Effector memory CD4-positive, alpha-beta T cell (primary cell): ENCODE measurements around the gene FXYD6.

Experiments
- DNase-seq, 3 donors: peaks; one replicate each; pipeline ENCODE4 v3.0.0-alpha.2; 2020
- H3K27ac ChIP-seq: 2 replicates; pipeline ENCODE4 v1.7.0; 2013; ENCODE audit warnings: mild to moderate bottlenecking, low read length, moderate library complexity; ENCODE audit not compliant: insufficient read depth, poor library complexity, severe bottlenecking
- H3K27me3 ChIP-seq: replicated peaks from 2 replicates; pipeline ENCODE4 v1.7.0; 2013; ENCODE audit warnings: mild to moderate bottlenecking, low read length; ENCODE audit not compliant: insufficient read depth, control insufficient read depth, poor library complexity, severe bottlenecking
- H3K36me3 ChIP-seq: 2 replicates; pipeline ENCODE4 v1.7.0; 2013; ENCODE audit warnings: mild to moderate bottlenecking, low read length, moderate library complexity; ENCODE audit not compliant: control insufficient read depth, insufficient read depth
- H3K4me1 ChIP-seq: 2 replicates; pipeline ENCODE4 v1.7.0; 2013; ENCODE audit warnings: low read length, mild to moderate bottlenecking; ENCODE audit not compliant: control insufficient read depth, insufficient read depth, poor library complexity, severe bottlenecking
- H3K4me3 ChIP-seq: 2 replicates; pipeline ENCODE4 v1.7.0; 2013; ENCODE audit warnings: low read length, low read depth, mild to moderate bottlenecking; ENCODE audit not compliant: insufficient read depth, poor library complexity, severe bottlenecking
- H3K9me3 ChIP-seq: 2 replicates; pipeline ENCODE4 v1.7.0; 2013; ENCODE audit warnings: mild to moderate bottlenecking, low read length, moderate library complexity; ENCODE audit not compliant: control insufficient read depth

Gene FXYD6

DNA sequence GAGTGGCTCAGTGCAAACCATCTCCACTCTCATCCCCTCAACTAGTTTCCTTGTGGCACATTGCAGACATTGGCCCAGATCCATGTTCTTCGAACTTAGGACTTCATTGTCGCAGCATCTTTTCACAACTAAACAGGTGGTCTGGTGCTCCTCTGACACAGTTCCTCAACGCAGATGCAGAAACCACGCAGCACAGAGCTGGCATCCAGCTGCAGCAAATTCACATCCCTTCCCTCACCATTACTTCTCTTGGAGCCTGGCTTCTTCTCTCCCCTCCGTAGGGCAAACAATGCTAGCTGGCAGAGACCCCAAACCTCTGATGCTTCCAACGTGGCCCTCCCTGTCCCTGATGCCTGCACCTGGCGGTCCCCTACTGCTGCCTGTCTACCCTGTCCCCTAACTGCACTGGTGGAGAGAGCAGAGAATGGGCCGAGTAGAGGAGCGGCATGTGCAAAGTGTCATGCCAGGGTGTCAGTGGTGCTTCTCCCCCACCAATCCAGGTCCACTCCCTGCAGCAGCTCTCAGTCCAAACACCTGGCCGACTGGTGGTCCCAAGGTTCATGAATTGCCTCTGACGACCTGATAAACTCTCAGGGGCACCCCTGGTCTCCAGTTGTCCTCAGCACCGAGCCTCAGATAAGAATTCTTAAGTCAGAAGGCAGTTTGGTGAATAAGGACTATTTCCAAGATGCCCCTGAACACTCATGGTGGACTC, 34.6 kb upstream of the FXYD6 start:
- DNase-seq, result no peak
- H3K36me3 ChIP-seq, result no peaks in the 10 kb centered on the region
- no peaks in the 10 kb centered on the region for H3K4me1 ChIP-seq

DNA sequence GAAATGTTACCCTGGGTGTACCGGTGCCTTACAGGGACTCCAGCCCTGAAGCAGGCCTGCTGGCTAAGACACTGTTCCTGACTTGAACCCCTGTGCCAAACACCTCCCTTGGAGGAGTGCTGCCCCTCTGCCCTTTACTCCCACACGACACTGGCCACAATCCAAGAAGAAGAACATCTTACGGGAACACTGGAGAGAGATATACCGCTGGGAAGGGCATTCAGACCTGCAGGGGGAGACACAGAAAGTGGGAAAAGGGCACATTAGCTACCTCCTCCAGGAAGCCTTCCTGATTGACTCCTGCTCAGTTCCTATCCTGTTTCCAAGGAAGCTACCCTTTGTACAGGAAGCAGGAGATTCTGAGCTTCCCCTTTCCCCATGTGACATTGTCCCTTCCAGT, 34.1 kb upstream of the FXYD6 start:
- Histone ChIP-seq H3K4me3 (no peak overlapping the region), H3K4me1 (no peaks in the 10 kb centered on the region), H3K27me3 (no peaks in the 10 kb centered on the region), H3K36me3 (no peaks in the 10 kb centered on the region), H3K27ac (no peak overlapping the region), H3K9me3 (no peaks in the 10 kb centered on the region)
- no peak for DNase-seq

More for the DNA sequence above, 34.6 kb upstream of the FXYD6 start:
- H3K27me3 ChIP-seq, result no peaks in the 10 kb centered on the region
- H3K4me3 ChIP-seq, result no peak overlapping the region
- no peak overlapping the region for H3K27ac ChIP-seq
- no peaks in the 10 kb centered on the region for H3K9me3 ChIP-seq

DNA sequence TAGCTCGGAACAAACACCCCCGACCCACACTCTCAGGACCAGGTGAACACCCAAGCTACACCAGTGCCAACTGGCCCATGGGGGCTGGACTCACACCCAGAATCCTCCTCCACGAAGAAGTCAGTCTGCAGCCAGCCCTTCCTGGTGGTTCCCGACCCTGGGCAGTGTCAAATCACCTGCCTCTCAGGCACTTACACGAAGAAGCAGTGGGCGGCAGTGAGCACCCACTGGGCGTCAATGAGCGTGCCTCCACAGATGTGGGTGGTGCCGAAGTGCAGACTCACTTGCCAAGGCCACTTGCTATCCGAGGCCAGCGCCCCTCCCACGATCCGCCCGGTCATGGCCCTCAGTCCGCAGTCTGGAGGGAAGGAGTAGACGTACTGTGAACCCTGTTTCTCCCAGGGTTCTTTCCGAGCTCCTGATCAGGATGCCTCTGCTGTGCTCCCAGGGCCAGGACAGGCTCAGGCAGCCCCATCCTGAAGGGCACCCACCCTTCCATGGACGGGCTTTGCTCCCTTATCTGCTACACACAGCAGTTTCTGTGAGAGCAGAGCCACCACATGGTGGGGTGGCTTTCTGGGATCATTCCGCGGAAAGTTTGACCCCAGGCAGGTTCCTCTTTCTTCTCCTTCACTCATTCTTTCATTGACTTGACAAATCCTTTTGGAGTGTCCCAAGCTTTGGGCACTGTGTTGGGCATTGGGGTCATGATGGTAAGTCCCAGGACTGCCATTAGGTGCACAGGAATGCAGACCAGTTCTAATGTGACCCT, 33.3 kb upstream of the FXYD6 start:
- no peaks in the 10 kb centered on the region for H3K4me1 ChIP-seq
- no peak overlapping the region for H3K27ac ChIP-seq
- H3K4me3 ChIP-seq, result no peak overlapping the region
- H3K36me3 ChIP-seq, result no peaks in the 10 kb centered on the region
- H3K9me3 ChIP-seq, result no peaks in the 10 kb centered on the region
- H3K27me3 ChIP-seq, result no peaks in the 10 kb centered on the region
- DNase-seq, result no peak

DNA sequence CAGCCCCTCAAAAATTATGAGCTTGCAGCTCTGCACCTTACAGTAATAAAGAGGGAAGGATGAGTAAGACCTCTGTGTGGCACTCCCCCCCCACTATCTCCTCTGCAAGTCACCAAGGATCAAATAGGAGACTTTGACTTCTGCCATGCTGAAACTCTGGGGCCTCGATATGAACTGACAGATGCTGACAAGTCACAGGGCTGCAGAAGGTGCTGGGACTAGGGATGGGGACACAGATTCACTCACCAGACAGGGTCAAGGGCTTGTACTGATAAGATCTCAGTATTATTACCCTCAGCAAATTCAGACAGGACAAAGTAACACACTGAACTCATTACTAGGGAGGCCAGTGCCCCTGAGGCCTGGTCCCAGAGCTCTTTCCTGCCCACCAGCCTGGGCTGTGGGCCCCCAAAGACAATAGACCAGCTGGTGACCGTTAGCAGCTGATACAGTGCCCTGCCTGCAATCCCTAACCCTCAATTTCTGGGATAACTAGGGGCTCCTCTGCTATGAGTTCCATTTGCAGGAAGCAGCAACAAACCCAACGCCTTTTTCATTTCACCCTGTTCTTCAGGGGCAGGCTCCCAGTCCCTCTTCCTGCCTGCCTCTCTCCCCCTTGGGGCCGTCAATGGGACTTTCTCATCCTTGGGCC, 32.6 kb upstream of the FXYD6 start:
- H3K36me3 ChIP-seq, result no peaks in the 10 kb centered on the region
- no peaks in the 10 kb centered on the region for H3K4me1 ChIP-seq
- H3K4me3 ChIP-seq, result no peak overlapping the region
- H3K9me3 ChIP-seq, result no peaks in the 10 kb centered on the region
- DNase-seq, result no peak
- H3K27ac ChIP-seq, result no peak overlapping the region
- no peaks in the 10 kb centered on the region for H3K27me3 ChIP-seq

DNA sequence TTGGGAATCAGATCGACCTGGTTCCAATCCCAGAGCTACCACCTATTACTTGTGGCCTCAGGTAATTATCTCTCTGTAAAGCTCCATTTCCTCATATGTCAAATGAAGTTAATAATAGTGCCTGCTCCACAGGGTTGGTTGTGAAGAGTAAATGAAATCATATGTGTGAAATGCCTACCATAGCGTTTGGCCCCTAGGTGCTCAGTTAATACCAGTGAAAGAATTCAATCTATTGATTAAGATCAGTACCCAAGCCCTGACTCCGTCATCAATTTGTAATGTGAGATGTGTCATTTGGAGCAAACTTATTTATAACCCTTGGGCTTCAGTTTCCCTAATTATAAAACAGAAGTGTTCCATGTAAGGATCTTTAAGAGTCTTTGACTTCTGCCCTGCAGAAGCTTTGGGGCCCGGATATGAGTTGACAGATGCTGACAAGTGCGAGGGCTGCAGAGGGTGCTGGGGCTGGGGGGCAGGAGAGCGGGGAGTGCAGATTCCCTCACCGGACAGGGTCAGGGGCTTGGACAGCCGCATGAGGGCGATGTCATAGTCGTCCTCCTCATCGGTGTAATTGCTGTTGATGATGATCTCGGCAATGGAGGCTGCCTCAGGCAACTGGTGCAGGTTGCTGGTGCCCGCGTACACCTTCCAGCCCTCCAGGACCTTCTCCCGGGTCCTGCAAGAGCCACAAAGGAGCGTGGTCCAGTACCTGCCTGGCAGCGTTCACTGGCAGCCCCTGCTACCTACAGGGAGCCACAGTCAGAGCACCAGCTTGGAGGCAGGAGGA, 31.8 kb upstream of the FXYD6 start:
- Histone ChIP-seq H3K27ac (no peak overlapping the region), H3K27me3 (no peaks in the 10 kb centered on the region), H3K4me1 (no peaks in the 10 kb centered on the region), H3K4me3 (no peak overlapping the region), H3K36me3 (no peaks in the 10 kb centered on the region), H3K9me3 (no peaks in the 10 kb centered on the region)
- no peak for DNase-seq

DNA sequence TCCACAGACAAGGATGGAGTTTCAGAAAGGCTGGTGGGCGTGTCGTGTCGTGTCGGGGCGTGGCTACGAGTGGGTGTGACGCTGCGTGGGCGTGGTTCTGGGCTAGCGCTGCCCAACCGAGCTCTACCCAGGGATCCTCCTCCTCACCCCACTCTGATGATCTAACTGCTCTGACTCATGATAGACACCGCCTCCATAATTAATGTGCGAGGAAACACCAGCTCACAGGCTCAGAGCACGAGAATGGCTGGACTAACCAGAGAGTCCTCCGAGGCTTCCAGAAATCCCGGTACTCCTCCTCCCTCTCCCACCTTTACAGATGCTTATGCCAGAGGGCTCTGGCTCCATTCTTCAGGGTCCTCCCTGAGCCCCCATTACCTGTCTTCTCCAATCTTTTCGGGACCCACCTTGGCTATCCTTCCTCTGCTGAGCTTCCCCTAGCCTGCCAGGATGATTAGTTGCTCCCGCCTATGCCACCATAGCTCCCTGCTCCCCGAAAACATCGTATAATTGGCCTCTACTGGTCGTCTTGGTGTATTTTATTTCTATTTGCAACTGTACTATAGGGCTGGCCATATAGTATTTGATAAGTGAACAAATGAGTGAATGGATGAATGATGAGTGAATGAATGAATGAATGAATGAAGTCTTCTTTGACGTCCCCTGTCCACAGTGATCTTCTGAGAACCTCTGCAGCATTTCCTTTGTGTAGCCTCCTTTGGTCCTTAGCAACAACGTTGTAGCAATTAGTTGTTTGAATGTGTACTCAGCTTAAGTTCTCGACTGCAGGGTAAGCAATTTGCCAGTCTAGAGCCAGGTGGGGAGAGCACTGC, 31.0 kb upstream of the FXYD6 start:
- Histone ChIP-seq H3K9me3 (no peaks in the 10 kb centered on the region), H3K36me3 (no peaks in the 10 kb centered on the region), H3K4me3 (no peak overlapping the region), H3K4me1 (no peaks in the 10 kb centered on the region), H3K27ac (no peak overlapping the region), H3K27me3 (no peaks in the 10 kb centered on the region)
- peak; percentile 18 to 44 (median 43) for DNase-seq

DNA sequence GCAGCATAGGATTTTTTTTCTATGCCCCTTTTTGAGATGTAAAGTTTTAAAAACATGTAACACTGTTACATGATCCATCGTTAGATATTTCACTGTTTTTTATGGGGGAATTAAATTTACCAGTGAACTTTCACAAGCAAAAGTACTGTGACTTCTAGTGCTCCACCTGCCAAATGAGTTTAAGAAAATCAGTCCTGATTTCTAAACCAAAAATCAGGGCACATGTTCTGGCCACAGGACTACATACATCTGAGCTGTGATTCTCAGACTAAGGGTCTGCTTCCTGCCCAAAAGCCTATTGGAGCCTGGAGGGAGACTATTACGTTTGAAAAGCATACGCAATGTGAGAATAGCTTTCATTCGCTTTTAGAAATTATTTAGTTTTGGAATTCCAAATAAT, 30.3 kb upstream of the FXYD6 start:
- Histone ChIP-seq H3K27ac (no peak overlapping the region), H3K4me1 (no peaks in the 10 kb centered on the region), H3K36me3 (no peaks in the 10 kb centered on the region), H3K27me3 (no peaks in the 10 kb centered on the region), H3K4me3 (no peak overlapping the region), H3K9me3 (no peaks in the 10 kb centered on the region)
- DNase-seq, result no peak

DNA sequence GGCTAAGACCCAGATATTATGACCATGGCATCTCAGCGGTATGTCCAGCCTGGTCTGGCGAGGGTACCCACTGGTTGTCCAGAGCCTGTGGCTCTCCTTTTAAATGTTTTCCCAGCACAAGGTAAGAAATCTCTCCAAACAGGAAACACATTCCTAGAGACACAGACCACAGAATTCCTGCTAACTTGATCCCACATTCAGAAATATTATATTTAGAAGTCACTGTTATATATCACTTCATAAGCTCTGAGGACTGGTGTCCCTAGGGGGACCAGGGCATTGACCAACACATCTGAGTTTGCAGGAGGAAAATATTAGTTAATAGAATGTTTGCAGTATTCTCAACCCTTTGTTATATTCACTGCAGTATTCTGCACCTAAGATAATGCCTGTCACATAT, 29.7 kb upstream of the FXYD6 start:
- no peak for DNase-seq
- Histone ChIP-seq H3K27ac (no peak overlapping the region), H3K36me3 (no peaks in the 10 kb centered on the region), H3K9me3 (no peaks in the 10 kb centered on the region), H3K27me3 (no peaks in the 10 kb centered on the region), H3K4me1 (no peaks in the 10 kb centered on the region), H3K4me3 (no peak overlapping the region)

DNA sequence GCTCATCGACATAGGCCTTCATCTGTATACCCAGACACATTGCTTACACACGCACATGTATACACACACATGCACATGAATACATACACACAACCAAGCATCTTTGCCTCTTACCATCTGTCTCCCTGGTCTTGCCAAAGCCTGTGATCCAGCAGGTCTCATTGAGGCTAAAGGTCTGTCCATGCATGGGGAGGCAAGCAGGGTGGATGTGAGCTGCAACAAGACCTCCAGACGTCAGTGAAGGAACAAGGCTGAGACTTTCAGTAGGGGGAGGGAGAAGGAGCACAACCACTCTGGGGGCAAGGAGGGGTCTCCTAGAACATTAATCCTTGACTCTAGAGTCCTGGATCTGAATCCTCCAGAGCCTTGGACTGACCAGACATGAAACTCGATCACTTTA, 29.1 kb upstream of the FXYD6 start:
- Histone ChIP-seq H3K27me3 (no peaks in the 10 kb centered on the region), H3K27ac (no peak overlapping the region), H3K4me1 (no peaks in the 10 kb centered on the region), H3K4me3 (no peak overlapping the region), H3K9me3 (no peaks in the 10 kb centered on the region), H3K36me3 (no peaks in the 10 kb centered on the region)
- no peak for DNase-seq
